GM18508 (cell line): Measurements from ENCODE around the gene SNAI1.
"Not testable (repeated sequence)": the region's sequence is repeated elsewhere in the genome, so short reads cannot be mapped to it uniquely, and the experiment has no call there.

Experiments
- ATAC-seq: cut with Tn5 transposase; IDR thresholded peaks from one replicate; pipeline ENCODE4 v1.9.1; 2021; ENCODE audit warnings: moderate number of reproducible peaks; ENCODE audit not compliant: insufficient read depth, unreplicated experiment

Gene SNAI1

GRCh38 chr20:49985157-49985556, 2.4 kb downstream of the SNAI1 start:
- ATAC-seq: no peak

GRCh38 chr20:49985617-49986016, 2.8 kb downstream of the SNAI1 start:
- ATAC-seq: no peak

DNA sequence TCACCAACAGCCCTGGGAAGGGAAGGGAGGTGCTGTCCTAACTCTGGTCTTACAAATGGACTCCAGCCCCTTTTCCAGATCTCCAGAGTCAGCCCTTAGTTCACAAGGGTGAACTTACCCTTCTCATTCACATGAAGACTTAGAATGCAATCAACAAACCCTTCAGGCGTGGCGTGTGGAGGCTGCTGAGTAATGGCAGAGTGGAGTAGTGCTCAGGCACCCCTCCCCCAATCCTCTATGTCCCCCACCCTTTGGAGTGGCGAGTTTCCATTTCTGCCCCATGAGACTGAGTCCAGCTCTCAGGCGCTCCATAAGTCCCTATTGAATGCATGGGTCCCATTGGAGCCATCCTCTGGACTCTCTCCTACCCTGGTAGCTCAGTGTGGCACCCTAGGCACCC, 3.3 kb downstream of the SNAI1 start:
- ATAC-seq: no peak

GRCh38 chr20:49987015-49987867, 4.5 kb downstream of the SNAI1 start:
- no peak for ATAC-seq

GRCh38 chr20:49987868-49988690, 5.3 kb downstream of the SNAI1 start:
- no peak for ATAC-seq

DNA sequence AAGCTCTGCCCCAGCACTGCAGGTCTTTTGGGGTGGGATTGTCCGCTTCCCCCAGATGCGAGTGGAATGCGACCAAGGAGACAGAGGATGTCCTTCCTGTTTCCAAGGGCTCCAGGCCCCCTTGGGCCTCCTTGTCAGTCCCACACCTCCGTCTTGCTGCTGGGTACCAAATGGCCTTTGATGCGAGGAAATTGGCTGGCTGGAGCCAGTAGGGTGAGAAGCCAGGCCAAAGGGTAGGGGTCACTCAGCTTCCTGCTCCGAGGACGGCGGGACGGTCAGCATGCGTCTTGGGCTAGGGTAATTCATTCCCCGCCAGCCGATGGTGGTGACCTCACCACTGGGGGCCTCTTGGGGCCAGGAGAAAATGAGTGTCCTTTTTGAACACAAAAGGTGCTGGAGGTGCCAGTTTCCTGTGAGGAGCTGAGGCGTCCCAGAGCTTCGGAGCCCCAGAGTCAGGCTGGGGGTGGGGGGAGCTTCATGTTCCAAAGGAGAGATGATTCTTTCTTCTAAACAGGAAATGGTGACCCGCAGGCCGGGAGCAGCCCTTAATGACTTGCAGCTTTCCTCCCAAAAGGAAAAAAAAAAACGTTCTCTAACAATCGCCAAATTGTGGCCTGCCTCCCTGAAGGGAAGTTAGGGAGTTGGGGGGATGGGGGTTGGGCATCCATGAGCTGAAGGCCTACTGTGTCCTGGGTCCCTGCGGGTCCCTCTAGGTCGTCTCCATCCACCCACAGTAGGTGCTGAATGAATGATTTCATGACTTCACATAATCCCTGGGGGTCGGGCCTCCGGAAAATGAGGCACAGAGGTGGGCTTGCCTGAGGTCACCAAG, 6.7 kb downstream of the SNAI1 start:
- no peak for ATAC-seq

- no peak for ATAC-seq
Measured at GRCh38 chr20:49990271-49990720, 7.5 kb downstream of the SNAI1 start.

DNA sequence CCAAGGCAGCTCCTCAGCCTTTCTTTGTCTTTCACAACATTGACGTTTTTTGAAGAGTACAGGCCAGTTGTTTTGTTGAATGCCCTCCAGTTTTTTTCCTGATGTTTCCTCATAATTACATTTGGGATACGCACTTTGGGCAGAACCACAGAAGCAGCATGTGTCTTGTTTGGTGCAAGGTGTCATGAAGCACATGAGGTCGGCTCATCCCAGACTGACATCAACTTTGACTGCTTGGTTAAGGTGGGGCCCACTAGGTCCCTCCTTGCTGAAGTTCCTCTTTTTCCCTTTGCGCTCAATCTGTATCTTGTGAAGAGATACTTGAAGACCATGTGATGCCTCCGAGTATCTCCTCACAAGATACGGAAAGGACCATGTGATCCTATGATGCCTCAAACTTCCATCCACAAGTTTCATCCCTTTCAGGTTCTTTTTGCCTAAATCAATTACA, 10.5 kb downstream of the SNAI1 start:
- no peak for ATAC-seq

GRCh38 chr20:49995586-49995985, 12.8 kb downstream of the SNAI1 start:
- ATAC-seq: no peak

DNA sequence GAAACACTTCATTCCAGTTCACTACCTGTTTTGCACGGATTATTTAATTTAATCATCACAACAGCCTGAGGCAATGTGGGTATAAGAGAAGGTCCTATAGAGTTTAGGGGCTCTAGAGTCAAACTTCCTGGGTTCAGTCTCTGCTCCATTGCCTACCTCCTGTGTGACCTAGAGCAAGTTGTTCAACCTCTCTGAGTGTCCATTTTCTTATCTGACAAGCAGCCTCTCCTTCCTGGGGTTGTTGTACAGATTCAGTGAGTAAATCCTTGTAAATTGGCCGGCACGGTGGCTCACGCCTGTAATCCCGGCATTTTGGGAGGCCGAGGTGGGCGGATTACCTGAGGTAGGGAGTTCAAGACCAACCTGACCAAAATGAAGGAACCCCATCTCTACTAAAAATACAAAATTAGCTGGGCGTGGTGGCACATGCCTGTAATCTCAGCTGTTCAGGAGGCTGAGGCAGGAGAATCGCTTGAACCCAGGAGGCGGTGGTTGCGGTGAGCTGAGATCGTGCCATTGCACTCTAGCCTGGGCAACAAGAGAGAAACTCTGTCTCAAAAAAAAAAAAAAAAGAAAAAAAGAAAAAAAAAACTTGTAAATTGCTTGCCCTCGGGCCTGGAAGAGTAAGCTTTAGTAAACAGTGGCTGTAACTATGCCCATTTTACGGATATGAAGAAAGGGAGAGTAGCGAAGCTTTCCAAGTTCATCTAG, 15.9 kb downstream of the SNAI1 start:
- not testable (repeated sequence) for ATAC-seq

DNA sequence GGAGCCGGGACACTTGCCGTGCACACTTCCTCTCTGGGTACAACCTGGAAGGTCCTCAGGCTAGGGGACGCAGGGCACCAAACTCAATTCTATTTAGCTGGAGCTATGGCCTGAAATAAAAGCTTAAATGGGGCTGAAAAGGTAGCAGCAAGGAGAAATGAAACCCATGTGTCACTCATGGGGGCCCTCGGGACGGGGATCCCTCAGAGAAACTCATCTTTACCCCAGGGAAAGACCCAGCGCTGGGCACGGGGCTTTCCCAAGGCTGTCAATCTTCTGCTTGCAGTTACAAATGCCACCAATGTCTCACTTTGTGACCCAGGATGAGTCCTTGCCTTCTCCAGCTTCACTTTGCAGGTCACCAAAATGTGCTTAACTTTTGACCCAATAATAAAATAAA, 16.5 kb downstream of the SNAI1 start:
- ATAC-seq: no peak

GRCh38 chr20:50000548-50001222, 17.9 kb downstream of the SNAI1 start:
- ATAC-seq: not testable (repeated sequence)

- no peak for ATAC-seq
Measured at GRCh38 chr20:50001784-50002311, 19.1 kb downstream of the SNAI1 start.

GRCh38 chr20:50003253-50003656, 20.5 kb downstream of the SNAI1 start:
- ATAC-seq: no peak

DNA sequence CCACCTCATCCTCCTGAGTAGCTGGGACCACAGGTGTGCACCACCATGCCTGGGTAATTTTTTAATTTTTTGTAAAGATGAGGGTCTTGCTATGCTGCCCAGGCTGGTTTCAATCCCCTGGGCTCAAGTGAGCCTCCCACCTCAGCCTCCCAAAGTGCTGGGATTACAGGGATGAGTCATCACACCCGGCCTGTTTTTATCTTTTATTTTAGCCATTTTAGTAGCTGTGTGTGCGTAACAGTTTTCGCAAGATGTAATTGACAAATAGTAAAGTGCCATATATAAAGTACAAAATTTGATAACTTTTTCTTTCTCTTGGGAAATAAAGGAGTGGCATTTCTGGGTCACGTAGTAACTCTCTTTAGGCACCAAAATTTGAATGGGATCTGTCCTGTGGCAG, 21.4 kb downstream of the SNAI1 start:
- ATAC-seq: no peak

DNA sequence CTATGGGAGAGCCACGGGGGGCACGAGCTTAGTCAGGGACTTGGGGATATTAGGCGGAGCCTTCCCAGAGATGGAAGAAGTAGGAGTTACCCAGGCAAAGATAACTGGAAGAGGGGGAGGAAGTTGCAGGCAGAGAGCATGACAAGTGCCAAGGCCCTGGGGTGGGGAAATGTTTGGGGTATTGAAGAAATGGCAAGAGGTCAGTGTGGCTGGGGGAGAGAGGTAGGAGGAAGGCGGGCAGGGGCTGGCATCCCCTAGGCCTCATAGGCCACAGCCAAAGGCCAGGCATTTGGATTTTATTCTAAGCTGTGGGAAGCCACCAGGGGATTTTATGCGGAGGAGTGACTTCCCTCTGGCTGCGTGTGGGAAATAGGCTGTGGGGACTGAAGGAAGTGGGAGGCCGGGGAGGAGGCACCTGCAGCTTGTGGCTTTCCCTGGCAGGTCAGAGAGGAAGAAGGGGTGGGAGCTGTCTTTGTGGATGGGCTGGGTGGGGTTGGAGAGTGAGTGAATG, 22.7 kb downstream of the SNAI1 start:
- no peak for ATAC-seq

- ATAC-seq: no peak
Measured at GRCh38 chr20:50007369-50007768, 24.6 kb downstream of the SNAI1 start.

GRCh38 chr20:50008007-50008406, 25.2 kb downstream of the SNAI1 start:
- no peak for ATAC-seq
